ENCODE measurements around the gene MRPL55.

DNA sequence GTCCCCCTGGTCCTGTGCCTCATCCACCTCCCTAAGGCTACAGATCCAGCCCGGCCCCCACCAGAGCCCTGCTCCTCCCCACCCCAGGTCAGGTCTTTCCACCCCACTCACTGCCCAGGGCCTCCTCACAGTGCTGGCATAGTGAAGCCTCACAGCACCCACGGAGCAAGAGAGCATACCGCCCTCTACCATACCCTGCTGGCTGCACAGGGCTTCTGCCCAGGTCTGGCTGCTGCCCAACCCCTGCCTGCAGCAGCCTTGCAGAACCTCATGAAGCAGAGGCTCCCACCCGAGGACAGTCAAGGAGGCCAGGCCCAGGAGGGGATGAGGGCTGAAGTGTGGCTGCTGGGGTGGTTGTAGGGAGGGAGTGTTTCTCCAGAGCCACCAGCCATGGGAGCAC, 46.3 kb downstream of the MRPL55 start:
- TF ChIP-seq, protein P1, sequence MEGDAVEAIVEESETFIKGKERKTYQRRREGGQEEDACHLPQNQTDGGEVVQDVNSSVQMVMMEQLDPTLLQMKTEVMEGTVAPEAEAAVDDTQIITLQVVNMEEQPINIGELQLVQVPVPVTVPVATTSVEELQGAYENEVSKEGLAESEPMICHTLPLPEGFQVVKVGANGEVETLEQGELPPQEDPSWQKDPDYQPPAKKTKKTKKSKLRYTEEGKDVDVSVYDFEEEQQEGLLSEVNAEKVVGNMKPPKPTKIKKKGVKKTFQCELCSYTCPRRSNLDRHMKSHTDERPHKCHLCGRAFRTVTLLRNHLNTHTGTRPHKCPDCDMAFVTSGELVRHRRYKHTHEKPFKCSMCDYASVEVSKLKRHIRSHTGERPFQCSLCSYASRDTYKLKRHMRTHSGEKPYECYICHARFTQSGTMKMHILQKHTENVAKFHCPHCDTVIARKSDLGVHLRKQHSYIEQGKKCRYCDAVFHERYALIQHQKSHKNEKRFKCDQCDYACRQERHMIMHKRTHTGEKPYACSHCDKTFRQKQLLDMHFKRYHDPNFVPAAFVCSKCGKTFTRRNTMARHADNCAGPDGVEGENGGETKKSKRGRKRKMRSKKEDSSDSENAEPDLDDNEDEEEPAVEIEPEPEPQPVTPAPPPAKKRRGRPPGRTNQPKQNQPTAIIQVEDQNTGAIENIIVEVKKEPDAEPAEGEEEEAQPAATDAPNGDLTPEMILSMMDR (conservative IDR thresholded peaks at IDR 0.05; ENCODE audit: low read length): no peak
- no peak for TF ChIP-seq EZH2phosphoT487 (IDR thresholded peaks at IDR 0.05; ENCODE audit: borderline replicate concordance)
